Astrocyte of the spinal cord (primary cell): ENCODE measurements around the gene DNAJA2.

Source experiments
- DNase-seq: peaks from one replicate; pipeline ENCODE4 v3.0.0; 2011; ENCODE audit warnings: low read depth, low spot score
- H3K4me3 ChIP-seq: 2 replicates; pipeline ENCODE4 v1.5.1; 2011; ENCODE audit warnings: low read depth, mild to moderate bottlenecking, low read length, moderate library complexity
- in situ Hi-C: cut with HindIII; loops from 2 replicates; pipeline ENCODE4 v1.10.0; 2017; ENCODE audit warnings: low sequenced_read_pairs
- TF ChIP-seq, protein P1 (sequence below): IDR thresholded peaks from 2 replicates; pipeline ENCODE4 v1.5.1; 2012; ENCODE audit warnings: low read depth, mild to moderate bottlenecking, low read length, inconsistent platforms

Gene DNAJA2

DNA sequence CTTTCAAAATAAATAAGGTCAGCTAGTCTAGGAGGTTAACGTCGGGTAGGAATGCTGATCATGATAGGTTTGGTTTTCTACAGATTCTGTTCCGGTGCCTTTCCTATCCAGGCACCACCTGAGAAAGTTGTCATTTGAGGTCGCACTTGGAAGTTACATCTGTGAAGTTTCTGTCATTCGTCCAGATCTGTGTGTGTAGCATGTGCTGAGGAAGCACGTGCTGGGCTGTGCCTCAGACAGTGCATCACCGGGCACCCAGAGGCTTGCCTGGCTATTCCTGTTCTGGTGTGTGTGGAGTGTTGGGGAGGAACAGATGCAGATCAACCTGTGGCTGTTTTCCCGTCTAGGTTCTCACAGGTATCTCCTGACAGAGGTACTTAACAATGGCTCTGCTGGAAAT is 42.6 kb downstream of the DNAJA2 start:
- no peak overlapping the region for H3K4me3 ChIP-seq
- no peak for DNase-seq
- TF ChIP-seq, protein P1, sequence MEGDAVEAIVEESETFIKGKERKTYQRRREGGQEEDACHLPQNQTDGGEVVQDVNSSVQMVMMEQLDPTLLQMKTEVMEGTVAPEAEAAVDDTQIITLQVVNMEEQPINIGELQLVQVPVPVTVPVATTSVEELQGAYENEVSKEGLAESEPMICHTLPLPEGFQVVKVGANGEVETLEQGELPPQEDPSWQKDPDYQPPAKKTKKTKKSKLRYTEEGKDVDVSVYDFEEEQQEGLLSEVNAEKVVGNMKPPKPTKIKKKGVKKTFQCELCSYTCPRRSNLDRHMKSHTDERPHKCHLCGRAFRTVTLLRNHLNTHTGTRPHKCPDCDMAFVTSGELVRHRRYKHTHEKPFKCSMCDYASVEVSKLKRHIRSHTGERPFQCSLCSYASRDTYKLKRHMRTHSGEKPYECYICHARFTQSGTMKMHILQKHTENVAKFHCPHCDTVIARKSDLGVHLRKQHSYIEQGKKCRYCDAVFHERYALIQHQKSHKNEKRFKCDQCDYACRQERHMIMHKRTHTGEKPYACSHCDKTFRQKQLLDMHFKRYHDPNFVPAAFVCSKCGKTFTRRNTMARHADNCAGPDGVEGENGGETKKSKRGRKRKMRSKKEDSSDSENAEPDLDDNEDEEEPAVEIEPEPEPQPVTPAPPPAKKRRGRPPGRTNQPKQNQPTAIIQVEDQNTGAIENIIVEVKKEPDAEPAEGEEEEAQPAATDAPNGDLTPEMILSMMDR, result no peak
- in situ Hi-C loops, result no loop called here

DNA sequence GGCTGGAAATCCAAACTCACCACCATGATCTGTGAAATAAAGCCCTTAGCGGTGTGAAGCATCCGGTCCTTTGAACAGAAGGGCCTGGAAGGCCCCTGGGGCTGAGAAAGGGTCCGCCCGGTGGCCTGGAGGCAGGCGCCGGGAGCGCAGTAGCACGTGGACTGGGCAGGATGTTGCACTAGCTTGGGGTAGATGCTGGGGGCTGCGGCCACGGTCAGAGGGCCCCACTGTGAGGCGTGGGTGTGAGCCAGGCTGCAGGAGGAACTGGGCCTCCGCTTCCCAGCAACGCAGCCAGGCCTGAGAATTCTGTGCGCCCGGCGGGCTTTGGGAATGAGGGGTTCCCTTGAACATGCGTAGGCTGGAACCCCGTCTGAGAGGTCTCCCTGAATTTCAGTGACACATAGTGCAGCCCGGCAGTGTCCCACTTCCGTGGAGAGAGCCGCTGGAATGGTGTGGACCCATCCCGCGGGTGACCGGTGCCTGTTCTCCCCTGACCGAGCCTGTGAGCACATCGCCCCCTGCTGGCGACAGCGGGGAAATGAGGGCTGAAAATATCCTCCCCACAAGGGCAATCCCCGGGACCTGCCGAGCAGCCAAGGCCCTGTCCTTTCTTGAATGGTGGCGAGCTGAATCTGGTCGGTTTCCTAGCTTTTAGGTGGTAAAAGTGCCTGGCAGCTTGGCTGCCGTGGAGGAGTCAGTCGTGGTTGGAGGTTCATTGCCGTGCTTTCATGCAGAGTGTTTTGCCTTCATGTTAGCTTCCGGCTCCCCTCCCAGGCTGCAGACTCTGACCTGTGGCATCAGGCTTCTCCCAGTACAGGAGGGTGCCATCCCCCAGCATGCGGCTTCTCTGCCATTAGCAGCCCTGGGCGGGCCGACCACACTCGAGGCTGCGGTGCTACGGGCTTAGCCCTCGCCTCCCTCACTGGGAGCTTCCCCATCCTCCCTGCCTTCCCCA is 43.8 kb downstream of the DNAJA2 start:
- DNase-seq, result peak; percentile 41
- TF ChIP-seq, protein P1, result peak; percentile 91
- H3K4me3 ChIP-seq, result no peak overlapping the region
- in situ Hi-C loops, result no loop called here

DNA sequence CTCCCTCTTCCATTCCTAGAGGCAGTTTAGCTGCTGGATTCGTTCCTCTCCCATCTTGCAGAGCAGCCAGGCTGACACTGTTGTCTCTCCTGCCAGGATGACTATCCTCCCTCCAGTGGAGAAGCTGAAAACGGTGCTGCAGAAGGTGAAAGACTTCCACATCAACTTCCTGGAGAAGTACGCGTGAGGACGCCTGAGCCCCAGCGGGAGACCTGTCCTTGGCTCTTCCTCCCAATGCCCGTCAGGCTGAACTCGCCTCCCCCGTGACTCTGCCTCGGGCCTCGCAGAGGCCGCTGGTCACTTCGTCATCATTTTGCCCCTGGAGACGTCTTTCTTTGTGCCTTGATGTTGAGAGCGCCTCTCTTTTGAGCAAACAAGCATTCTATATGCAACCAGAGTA is 44.7 kb downstream of the DNAJA2 start:
- no peak overlapping the region for H3K4me3 ChIP-seq
- no peak for DNase-seq
- in situ Hi-C loops, result no loop called here
- TF ChIP-seq, protein P1, result no peak

DNA sequence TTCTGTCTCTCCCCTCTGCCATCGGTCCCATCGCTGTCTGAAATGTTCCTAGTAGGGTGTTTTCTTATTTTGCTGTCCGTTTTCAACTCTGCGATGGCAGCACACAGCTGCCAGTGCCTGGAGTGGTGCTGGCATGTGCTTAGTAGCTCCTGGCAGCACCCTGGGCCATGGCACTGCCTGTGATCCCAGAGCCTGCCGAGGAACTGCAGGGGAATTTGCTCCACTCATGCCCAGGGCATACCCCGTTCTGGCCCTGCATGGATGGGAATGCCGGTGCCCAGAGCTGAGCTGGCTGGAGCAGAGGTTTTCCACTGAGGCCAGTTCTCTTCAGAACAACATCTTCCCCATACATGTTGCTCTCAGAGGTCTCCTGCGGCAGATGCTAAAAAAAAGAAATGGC is 46.2 kb downstream of the DNAJA2 start:
- in situ Hi-C loops, result no loop called here
- DNase-seq, result no peak
- no peak overlapping the region for H3K4me3 ChIP-seq
- TF ChIP-seq, protein P1, result no peak

DNA sequence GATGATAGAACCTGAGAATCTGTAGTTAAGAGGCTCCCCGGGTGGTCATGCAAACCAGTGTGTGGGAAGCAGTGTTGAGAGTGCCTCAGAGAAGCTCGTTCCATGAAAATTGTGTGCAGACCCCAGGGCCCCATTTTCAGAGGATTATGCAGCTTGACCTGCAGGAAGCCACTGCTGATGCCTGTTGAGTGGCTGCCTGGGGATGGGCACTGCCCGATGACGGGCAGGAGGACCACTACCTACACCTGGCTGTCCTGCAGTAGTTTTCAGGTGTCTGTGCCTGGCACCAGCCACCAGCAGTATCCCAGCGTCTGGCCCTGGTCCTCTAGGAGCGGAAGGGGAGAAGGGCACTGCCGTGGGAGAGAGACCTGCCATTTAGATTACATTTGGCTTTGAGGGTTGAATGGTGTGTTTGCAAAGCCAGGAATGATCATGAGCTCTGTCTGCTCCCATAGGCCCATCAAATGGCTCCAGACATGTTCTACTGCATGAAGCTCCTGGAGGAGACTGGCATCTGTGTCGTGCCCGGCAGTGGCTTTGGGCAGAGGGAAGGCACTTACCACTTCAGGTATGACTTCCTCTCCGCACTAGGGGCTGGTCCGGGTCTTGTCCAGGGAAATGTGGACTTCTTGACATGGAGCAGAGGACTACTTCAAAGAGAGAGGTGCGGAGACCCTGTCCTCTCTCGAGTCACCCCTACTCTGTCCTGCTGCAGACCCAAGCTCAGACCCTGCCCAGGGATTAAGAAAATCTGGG is 46.8 kb downstream of the DNAJA2 start:
- TF ChIP-seq, protein P1, result no peak
- DNase-seq, result no peak
- no peak overlapping the region for H3K4me3 ChIP-seq
- in situ Hi-C loops, result no loop called here

DNA sequence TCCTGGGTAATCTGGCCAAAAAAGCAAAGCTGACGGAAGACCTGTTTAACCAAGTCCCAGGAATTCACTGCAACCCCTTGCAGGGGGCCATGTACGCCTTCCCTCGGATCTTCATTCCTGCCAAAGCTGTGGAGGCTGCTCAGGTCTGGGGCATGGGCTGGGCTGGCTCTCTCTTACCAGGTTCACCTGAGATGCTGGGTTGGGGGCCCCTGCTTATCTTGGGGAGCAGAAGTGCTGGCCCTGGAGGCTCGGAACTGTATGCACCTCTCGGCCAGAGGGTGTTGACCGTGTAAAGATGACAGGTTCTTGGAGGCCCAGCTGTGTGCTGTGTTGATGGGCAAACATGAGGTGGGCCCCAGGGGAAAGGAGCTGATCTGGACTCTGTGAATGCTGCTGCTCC is 49.1 kb downstream of the DNAJA2 start:
- in situ Hi-C loops, result no loop called here
- DNase-seq, result no peak
- no peak overlapping the region for H3K4me3 ChIP-seq
- TF ChIP-seq, protein P1, result no peak
